ENCODE measurements around the gene ITPRID1.

GRCh38 chr7:31487071-31487470, 26.8 kb upstream of the ITPRID1 start:
- TF ChIP-seq POLR2A (IDR thresholded peaks at IDR 0.05) (no peak), CTCF (IDR thresholded peaks at IDR 0.05) (no peak), POLR2AphosphoS5 (IDR thresholded peaks at IDR 0.05) (no peak)

All from gastroesophageal sphincter (tissue), 3 donors.